Measurements from ENCODE around the gene NELFA. TPM values are rescaled to one million over a fixed set of nuclear protein-coding genes. Genes with fewer than 3 reads are reported as not detected.
"Not testable (repeated sequence)": the region's sequence is repeated elsewhere in the genome, so short reads cannot be mapped to it uniquely, and the experiment has no call there.

Gene NELFA
- total and polyA plus RNA-seq, 2 of the 4 experiments (the other 2 are of a cell fraction): 4.3 to 21.9 TPM

GRCh38 chr4:2003361-2003760 lies 5.4 kb downstream of the NELFA start:
- H2AFZ ChIP-seq (replicated peaks; ENCODE audit: low read length, poor library complexity); H4K5ac ChIP-seq (ENCODE audit: low read depth, low read length); in situ Hi-C loops (cut with MboI; ENCODE audit: low sequenced_read_pairs); H3K4me3 ChIP-seq (ENCODE audit: insufficient read depth, low read depth, low read length); POLR2A ChIA-PET (ENCODE audit: unreplicated experiment); intact Hi-C loops (cut with micrococcal nuclease); H2AK5ac ChIP-seq (ENCODE audit: low read depth, low read length); H2BK20ac ChIP-seq (ENCODE audit: low read depth, low read length); H3K4me1 ChIP-seq (ENCODE audit: control insufficient read depth, insufficient read depth, low read length); dilution Hi-C loops (cut with HindIII; ENCODE audit: low sequenced_read_pairs, unreplicated experiment); H2BK5ac ChIP-seq (ENCODE audit: low read depth, low read length, poor library complexity, severe bottlenecking); H3K14ac ChIP-seq (replicated peaks; ENCODE audit: low read depth, low read length); H3K9ac ChIP-seq (ENCODE audit: low read depth, low read length); H3K27me3 ChIP-seq (ENCODE audit: control insufficient read depth, insufficient read depth, low read length); ATAC-seq (ENCODE audit: low read depth); DNase-seq; H4K91ac ChIP-seq (ENCODE audit: insufficient read depth, low read depth, low read length); BruUV-seq (replicated peaks); H3K4ac ChIP-seq (ENCODE audit: low read depth, low read length); H3K9me1 ChIP-seq (ENCODE audit: insufficient read depth, low read length); H2BK15ac ChIP-seq (ENCODE audit: low read depth, low read length); H3K56ac ChIP-seq (ENCODE audit: extremely low read depth, insufficient read depth, low read length); H3K18ac ChIP-seq (ENCODE audit: low read depth, low read length); CTCF ChIA-PET; H2BK120ac ChIP-seq (ENCODE audit: low read depth, low read length); H3K9me3 ChIP-seq (ENCODE audit: control insufficient read depth, insufficient read depth, low read length); H4K8ac ChIP-seq (ENCODE audit: low read depth in 2 of 2, low read length in 2 of 2); H3K27ac ChIP-seq (ENCODE audit: insufficient read depth, low read length); H2AK9ac ChIP-seq (replicated peaks; ENCODE audit: low read depth, low read length, poor library complexity); H3K4me2 ChIP-seq (ENCODE audit: low read depth, low read length); H3K23ac ChIP-seq (ENCODE audit: low read depth, low read length): not testable (repeated sequence)
- no CpG with 5 or more reads among the region's 2 CpGs for WGBS, 2 experiments (ENCODE audit: extremely low coverage in 2 of 2, insufficient read length in 1 of 2)
- Histone ChIP-seq H3K79me1 (ENCODE audit: low read depth in 1 of 2, low read length in 2 of 2) (peaks cover 29 to 61% of the 10 kb centered on the region in 2 experiments), H4K20me1 (ENCODE audit: insufficient read depth, low read length) (peaks cover 23% of the 10 kb centered on the region), H3K36me3 (ENCODE audit: control insufficient read depth, insufficient read depth, low read length) (peaks cover 10% of the 10 kb centered on the region)

DNA sequence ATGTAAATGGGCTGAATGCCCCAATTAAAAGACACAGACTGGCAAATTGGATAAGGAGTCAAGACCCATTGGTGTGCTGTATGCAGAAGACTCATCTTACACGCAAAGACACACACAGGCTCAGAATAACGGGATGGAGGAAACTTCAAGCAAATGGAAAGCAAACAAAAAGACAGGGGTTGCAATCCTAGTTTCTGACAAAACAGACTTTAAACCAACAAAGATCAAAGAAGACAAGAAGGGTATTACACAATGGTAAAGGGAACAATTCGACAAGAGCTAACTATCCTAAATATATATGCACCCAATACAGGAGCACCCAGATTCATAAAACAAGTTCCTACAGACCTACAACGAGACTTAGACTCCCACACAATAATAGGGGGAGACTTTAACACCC lies 9.5 kb downstream of the NELFA start:
- dilution Hi-C loops (cut with HindIII; ENCODE audit: low sequenced_read_pairs, unreplicated experiment); BruUV-seq (replicated peaks); H3K9ac ChIP-seq (ENCODE audit: low read depth, low read length): not testable (repeated sequence)

More for the DNA sequence above, 9.5 kb downstream of the NELFA start:
- H3K36me3 ChIP-seq (ENCODE audit: control insufficient read depth, insufficient read depth, low read length); H2AK5ac ChIP-seq (ENCODE audit: low read depth, low read length); H4K5ac ChIP-seq (ENCODE audit: low read depth, low read length); H2AK9ac ChIP-seq (replicated peaks; ENCODE audit: low read depth, low read length, poor library complexity); CTCF ChIA-PET; H2AFZ ChIP-seq (replicated peaks; ENCODE audit: low read length, poor library complexity); H3K9me3 ChIP-seq (ENCODE audit: control insufficient read depth, insufficient read depth, low read length); H3K18ac ChIP-seq (ENCODE audit: low read depth, low read length); H3K27ac ChIP-seq (ENCODE audit: insufficient read depth, low read length); POLR2A ChIA-PET (ENCODE audit: unreplicated experiment); intact Hi-C loops (cut with micrococcal nuclease); H2BK120ac ChIP-seq (ENCODE audit: low read depth, low read length); H3K4me2 ChIP-seq (ENCODE audit: low read depth, low read length); H3K9me1 ChIP-seq (ENCODE audit: insufficient read depth, low read length); H3K14ac ChIP-seq (replicated peaks; ENCODE audit: low read depth, low read length); H4K91ac ChIP-seq (ENCODE audit: insufficient read depth, low read depth, low read length); H3K4ac ChIP-seq (ENCODE audit: low read depth, low read length); DNase-seq; H2BK15ac ChIP-seq (ENCODE audit: low read depth, low read length); H2BK5ac ChIP-seq (ENCODE audit: low read depth, low read length, poor library complexity, severe bottlenecking); H4K8ac ChIP-seq (ENCODE audit: low read depth in 2 of 2, low read length in 2 of 2); H2BK20ac ChIP-seq (ENCODE audit: low read depth, low read length); H3K56ac ChIP-seq (ENCODE audit: extremely low read depth, insufficient read depth, low read length); H3K4me3 ChIP-seq (ENCODE audit: insufficient read depth, low read depth, low read length); H3K23ac ChIP-seq (ENCODE audit: low read depth, low read length); H3K27me3 ChIP-seq (ENCODE audit: control insufficient read depth, insufficient read depth, low read length); H3K4me1 ChIP-seq (ENCODE audit: control insufficient read depth, insufficient read depth, low read length); ATAC-seq (ENCODE audit: low read depth); in situ Hi-C loops (cut with MboI; ENCODE audit: low sequenced_read_pairs): not testable (repeated sequence)
- Histone ChIP-seq H4K20me1 (ENCODE audit: insufficient read depth, low read length) (peaks cover 24% of the 10 kb centered on the region), H3K79me1 (ENCODE audit: low read depth in 1 of 2, low read length in 2 of 2) (peaks cover 28 to 49% of the 10 kb centered on the region in 2 experiments)
- WGBS, 2 experiments (ENCODE audit: extremely low coverage in 2 of 2, insufficient read length in 1 of 2): 60% methylated on average over 1 of the region's 4 CpGs; no CpG with 5 or more reads in 1 of the 2 experiments
